ENCODE results near the gene SYCP2.
"Not testable (repeated sequence)": the region's sequence is repeated elsewhere in the genome, so short reads cannot be mapped to it uniquely, and the experiment has no call there.

SYCP2 gene

GRCh38 chr20:59933296-59933848, at the start of gene SYCP2:
Gene SYCP2, minus strand, starts transcription at chr20:59933637. Its CDS starts 11,224 bp downstream, at chr20:59922413.
- peak; percentile 90 for DNase-seq (ENCODE audit: low spot score)

- DNase-seq (ENCODE audit: low spot score): no peak
Observed at GRCh38 chr20:59983076-59983475, 49.6 kb upstream of the SYCP2 start.

- DNase-seq (ENCODE audit: low spot score): no peak
Observed at GRCh38 chr20:59977086-59977485, 43.6 kb upstream of the SYCP2 start.

- no peak for DNase-seq (ENCODE audit: low spot score)
Observed at GRCh38 chr20:59976156-59976782, 42.8 kb upstream of the SYCP2 start.

- no peak for DNase-seq (ENCODE audit: low spot score)
Observed at GRCh38 chr20:59972037-59972801, 38.8 kb upstream of the SYCP2 start.

- no peak for DNase-seq (ENCODE audit: low spot score)
Observed at GRCh38 chr20:59971428-59971827, 38.0 kb upstream of the SYCP2 start.

GRCh38 chr20:59966428-59966827, 33.0 kb upstream of the SYCP2 start:
- DNase-seq (ENCODE audit: low spot score): no peak

GRCh38 chr20:59962155-59962554, 28.7 kb upstream of the SYCP2 start:
- DNase-seq (ENCODE audit: low spot score): no peak

- DNase-seq (ENCODE audit: low spot score): no peak
Observed at GRCh38 chr20:59961423-59961822, 28.0 kb upstream of the SYCP2 start.

GRCh38 chr20:59958626-59959025, 25.2 kb upstream of the SYCP2 start:
- DNase-seq (ENCODE audit: low spot score): no peak

GRCh38 chr20:59958123-59958522, 24.7 kb upstream of the SYCP2 start, which contains the start of gene CDH26:
Gene CDH26, plus strand, starts transcription at chr20:59958423. Its CDS starts 304 bp downstream, at chr20:59958727.
- no peak for DNase-seq (ENCODE audit: low spot score)

- DNase-seq (ENCODE audit: low spot score): not testable (repeated sequence)
Observed at GRCh38 chr20:59957568-59957967, 24.1 kb upstream of the SYCP2 start.

GRCh38 chr20:59955131-59955796, 21.8 kb upstream of the SYCP2 start:
- peak; percentile 24 for DNase-seq (ENCODE audit: low spot score)

- DNase-seq (ENCODE audit: low spot score): no peak
Observed at GRCh38 chr20:59954718-59955117, 21.3 kb upstream of the SYCP2 start.

- DNase-seq (ENCODE audit: low spot score): no peak
Observed at GRCh38 chr20:59949911-59950310, 16.5 kb upstream of the SYCP2 start.

GRCh38 chr20:59948828-59949720, 15.6 kb upstream of the SYCP2 start:
- DNase-seq (ENCODE audit: low spot score): peak; percentile 52

- no peak for DNase-seq (ENCODE audit: low spot score)
Observed at GRCh38 chr20:59948212-59948611, 14.8 kb upstream of the SYCP2 start.

- DNase-seq (ENCODE audit: low spot score): no peak
Observed at GRCh38 chr20:59947376-59947775, 13.9 kb upstream of the SYCP2 start.

GRCh38 chr20:59945731-59946130, 12.3 kb upstream of the SYCP2 start:
- no peak for DNase-seq (ENCODE audit: low spot score)

- no peak for DNase-seq (ENCODE audit: low spot score)
Observed at GRCh38 chr20:59945175-59945574, 11.7 kb upstream of the SYCP2 start.

GRCh38 chr20:59944726-59945125, 11.3 kb upstream of the SYCP2 start:
- no peak for DNase-seq (ENCODE audit: low spot score)

- no peak for DNase-seq (ENCODE audit: low spot score)
Observed at GRCh38 chr20:59942245-59942644, 8.8 kb upstream of the SYCP2 start.
